Suprapubic skin (tissue), 4 donors: ENCODE results near the gene PLA2G4E.

Experiments used
- CTCF ChIP-seq, 2 donors: fragments of 200-600 bp in 1 of 2; fragments of 450-650 bp in 1 of 2; sonication (generic) in 1 of 2; IDR thresholded peaks; one replicate each; pipeline ENCODE4 v1.5.1; 2016 to 2019; ENCODE audit warnings: antibody characterized with exemption in 2 of 2, mild to moderate bottlenecking in 1 of 2, moderate library complexity in 1 of 2
- EP300 ChIP-seq: sonication (generic); formaldehyde crosslinking; IDR thresholded peaks from one replicate; pipeline ENCODE4 v1.6.1; 2017; ENCODE audit warnings: antibody characterized with exemption
- POLR2A ChIP-seq, 2 donors: fragments of 450-650 bp; IDR thresholded peaks; one replicate each; pipeline ENCODE4 v1.6.1; 2017; ENCODE audit warnings: antibody characterized with exemption in 2 of 2, mild to moderate bottlenecking in 2 of 2, moderate library complexity in 2 of 2
- POLR2AphosphoS5 ChIP-seq, 3 donors: sonication (generic); formaldehyde crosslinking; IDR thresholded peaks; one replicate each; pipeline ENCODE4 v1.6.1; 2017; ENCODE audit warnings: antibody characterized with exemption in 3 of 3

GRCh38 chr15:41932101-41932500, 88.7 kb downstream of the PLA2G4E start:
- no peak for TF ChIP-seq CTCF (IDR thresholded peaks at IDR 0.05)
- TF ChIP-seq POLR2A (IDR thresholded peaks at IDR 0.05), result no peak
- no peak for TF ChIP-seq POLR2AphosphoS5 (IDR thresholded peaks at IDR 0.05)
- TF ChIP-seq EP300, result no peak
